Activated T-helper 17 cell treated with anti-CD3 and anti-CD28 coated beads, Interleukin-2, amount 50 U/mL, for 72 hours (primary cell): ENCODE data around the gene SPTBN5. TPM values are rescaled to one million over a fixed set of nuclear protein-coding genes. Genes with fewer than 3 reads are reported as not detected.

ENCODE experiments used
- ATAC-seq: fragments of 150-1000 bp; cut with Tn5 transposase; replicated peaks from 2 replicates; pipeline ENCODE4 v1.10.0; 2021; ENCODE audit warnings: mild to moderate bottlenecking, moderate library complexity
- H3K27ac Mint-ChIP-seq: one replicate; pipeline ENCODE4 v1.8.0; 2022; ENCODE audit warnings: mixed read lengths
- H3K27me3 Mint-ChIP-seq: one replicate; pipeline ENCODE4 v1.8.0; 2022; ENCODE audit warnings: mixed read lengths
- H3K36me3 Mint-ChIP-seq: one replicate; pipeline ENCODE4 v1.8.0; 2022; ENCODE audit warnings: low read depth, mild to moderate bottlenecking, mixed read lengths
- H3K4me1 Mint-ChIP-seq: one replicate; pipeline ENCODE4 v1.8.0; 2022; ENCODE audit warnings: mixed read lengths
- H3K4me3 Mint-ChIP-seq: one replicate; pipeline ENCODE4 v1.8.0; 2022; ENCODE audit warnings: mild to moderate bottlenecking, mixed read lengths
- H3K9me3 Mint-ChIP-seq: one replicate; pipeline ENCODE4 v1.8.0; 2022; ENCODE audit warnings: mixed read lengths
- total RNA-seq, 2 donors: library from RNA; stranded (reverse); gene quantifications; one replicate each; pipeline ENCODE4 v1.2.3, GENCODE V29; 2022

The SPTBN5 gene
- total RNA-seq, 2 donors from 2014 or later = 2.4 to 4.9 TPM

DNA sequence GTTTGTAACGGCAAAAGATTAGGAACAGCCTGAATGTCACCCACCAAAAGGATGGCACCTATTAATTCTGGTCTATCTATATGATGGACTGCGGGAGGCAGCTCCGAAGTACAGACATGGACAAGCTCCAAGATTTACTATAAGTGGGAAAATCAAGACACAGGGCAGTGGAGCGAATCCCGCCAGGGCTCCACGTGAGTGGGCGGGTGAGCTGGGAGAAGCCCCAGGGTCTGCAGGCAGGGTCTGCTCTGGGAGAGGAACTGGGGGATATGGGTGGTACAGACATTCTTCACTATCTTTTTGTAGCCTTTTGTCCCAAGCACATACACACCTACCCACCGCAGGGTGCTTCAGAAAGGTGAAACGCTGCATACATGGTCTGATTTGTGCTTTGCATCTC is 38.2 kb upstream of the SPTBN5 start:
- H3K4me3 Mint-ChIP-seq = no peak overlapping the region
- peaks cover 38% of the 10 kb centered on the region for H3K4me1 Mint-ChIP-seq
- no peak for ATAC-seq
- no peaks in the 10 kb centered on the region for H3K9me3 Mint-ChIP-seq
- H3K36me3 Mint-ChIP-seq = peaks cover 77% of the 10 kb centered on the region
- H3K27me3 Mint-ChIP-seq = no peaks in the 10 kb centered on the region
- H3K27ac Mint-ChIP-seq = no peak overlapping the region

DNA sequence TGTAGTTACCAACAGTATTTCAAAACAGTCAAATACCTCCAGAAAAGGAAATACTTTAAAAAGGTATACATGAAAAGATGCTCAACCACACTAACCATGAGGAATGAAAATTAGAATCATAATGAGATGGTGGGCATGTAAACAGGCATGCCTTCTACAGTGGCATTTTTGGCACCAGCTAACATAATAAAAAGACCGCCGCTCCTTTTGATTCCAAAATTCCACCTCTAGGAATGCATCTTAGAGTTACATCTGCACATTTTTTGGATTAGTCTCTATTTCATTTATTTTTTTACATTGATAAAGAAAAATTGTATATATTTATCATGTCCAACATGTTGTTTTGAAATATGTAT is 37.0 kb upstream of the SPTBN5 start:
- Mint-ChIP-seq H3K4me1 (peaks cover 35% of the 10 kb centered on the region), H3K4me3 (no peak overlapping the region), H3K27me3 (no peaks in the 10 kb centered on the region), H3K9me3 (no peaks in the 10 kb centered on the region), H3K27ac (no peak overlapping the region), H3K36me3 (peaks cover 77% of the 10 kb centered on the region)
- ATAC-seq = no peak

DNA sequence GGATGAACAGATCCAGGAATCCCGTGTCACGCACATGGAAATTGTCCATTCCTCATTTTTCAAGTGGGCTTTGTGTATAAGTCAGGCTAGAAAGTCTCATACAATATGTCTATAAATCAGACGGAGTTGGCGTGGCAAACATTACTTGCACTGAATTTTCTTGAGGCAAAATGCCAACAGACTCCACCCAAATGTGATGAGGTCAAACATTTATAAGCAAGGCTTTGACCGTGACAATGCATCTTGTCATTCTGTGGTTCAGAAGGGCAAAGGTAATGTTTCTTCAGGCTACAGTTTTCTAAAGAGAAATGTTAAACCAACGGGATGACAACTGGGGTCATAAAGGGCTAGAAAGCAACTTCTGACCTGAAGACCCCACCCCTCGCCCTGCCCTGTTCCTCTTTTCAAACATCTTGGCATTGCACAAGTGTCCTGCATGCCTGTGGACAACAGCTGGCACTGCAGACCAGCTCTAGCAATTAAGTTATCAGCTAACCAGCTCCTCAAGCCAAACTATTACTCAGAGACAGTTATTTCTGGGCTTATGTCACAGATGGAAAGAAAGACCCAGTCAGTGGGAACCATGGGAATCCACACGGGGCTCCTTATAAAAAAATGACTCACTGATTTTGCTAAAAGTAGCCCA is 36.5 kb upstream of the SPTBN5 start:
- Mint-ChIP-seq H3K9me3 (no peaks in the 10 kb centered on the region), H3K27ac (no peak overlapping the region), H3K36me3 (peaks cover 77% of the 10 kb centered on the region), H3K27me3 (no peaks in the 10 kb centered on the region), H3K4me1 (peaks cover 30% of the 10 kb centered on the region), H3K4me3 (no peak overlapping the region)
- no peak for ATAC-seq

DNA sequence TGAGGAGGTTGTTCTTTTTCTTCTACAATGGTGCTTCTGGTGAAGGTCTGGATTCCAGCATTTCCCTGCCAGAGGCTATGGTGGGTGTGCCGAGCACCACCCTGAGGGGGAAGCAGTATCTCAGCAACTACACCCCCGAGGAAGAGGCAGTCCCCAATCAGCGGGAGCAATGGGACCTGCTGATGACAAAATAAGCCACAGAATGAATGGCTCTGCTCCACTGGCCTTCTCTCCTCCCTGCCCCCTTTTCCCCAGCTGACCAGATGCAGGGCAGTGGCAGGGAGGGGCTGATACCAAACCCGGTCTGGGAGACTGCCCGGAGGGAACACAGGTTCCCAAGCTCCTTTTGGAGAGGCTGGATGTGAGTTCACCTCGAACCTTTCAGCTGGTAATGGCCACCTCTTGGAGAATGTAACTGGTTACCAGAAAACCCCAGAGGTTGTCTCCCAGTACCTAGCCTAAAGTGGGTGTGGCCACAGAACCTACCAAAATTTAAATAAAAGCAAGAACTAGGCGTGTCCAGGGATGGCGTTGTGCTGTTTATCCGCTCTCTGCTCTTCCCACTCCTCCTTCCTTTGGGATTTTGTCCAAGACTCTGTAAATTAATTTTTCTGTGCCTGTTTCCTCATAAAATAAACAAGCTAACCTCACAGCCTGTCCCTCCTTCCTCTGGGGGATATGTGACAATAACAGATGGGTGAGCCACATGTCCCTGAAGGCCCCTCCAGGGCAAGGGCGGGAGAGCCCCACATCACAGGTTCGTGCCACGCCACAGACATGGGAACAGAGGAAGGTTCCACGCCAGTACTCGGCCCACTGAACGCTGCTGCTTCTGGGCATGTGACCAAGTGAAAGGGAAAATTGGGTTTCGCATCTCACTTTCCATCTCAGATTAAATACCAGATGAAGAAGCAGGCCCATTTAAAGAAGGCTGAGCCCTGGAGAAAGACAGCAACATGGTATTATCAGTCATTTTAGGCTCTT is 35.1 kb upstream of the SPTBN5 start:
- H3K27me3 Mint-ChIP-seq = no peaks in the 10 kb centered on the region
- ATAC-seq = peak; percentile 44

DNA sequence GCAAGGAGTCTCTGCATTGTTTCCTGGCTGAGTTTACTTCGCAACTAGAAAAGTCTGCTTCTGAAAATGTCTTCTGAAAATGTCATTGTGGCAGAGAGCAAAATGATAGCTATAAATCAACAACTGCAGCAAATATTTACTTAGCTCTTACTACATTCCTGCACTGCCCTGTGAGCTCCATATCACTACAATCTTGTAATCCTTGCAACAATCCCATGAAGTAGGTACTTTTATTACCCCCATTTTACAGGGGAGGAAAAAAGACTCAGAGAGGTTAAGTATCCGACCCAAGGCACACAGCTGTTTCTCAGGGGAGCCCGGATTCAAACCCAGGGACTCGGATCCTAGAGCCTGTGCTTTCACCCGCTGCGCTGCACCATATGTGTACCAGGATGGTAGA is 34.2 kb upstream of the SPTBN5 start:
- Mint-ChIP-seq H3K4me3 (no peak overlapping the region), H3K27me3 (no peaks in the 10 kb centered on the region), H3K36me3 (peaks cover 87% of the 10 kb centered on the region), H3K4me1 (peaks cover 19% of the 10 kb centered on the region), H3K9me3 (no peaks in the 10 kb centered on the region), H3K27ac (no peak overlapping the region)
- no peak for ATAC-seq

More for the DNA sequence above, 35.1 kb upstream of the SPTBN5 start:
- Mint-ChIP-seq H3K36me3 (peaks cover 81% of the 10 kb centered on the region), H3K4me3 (no peak overlapping the region), H3K27ac (peak overlapping the region; percentile 59), H3K4me1 (peaks cover 19% of the 10 kb centered on the region), H3K9me3 (no peaks in the 10 kb centered on the region)

DNA sequence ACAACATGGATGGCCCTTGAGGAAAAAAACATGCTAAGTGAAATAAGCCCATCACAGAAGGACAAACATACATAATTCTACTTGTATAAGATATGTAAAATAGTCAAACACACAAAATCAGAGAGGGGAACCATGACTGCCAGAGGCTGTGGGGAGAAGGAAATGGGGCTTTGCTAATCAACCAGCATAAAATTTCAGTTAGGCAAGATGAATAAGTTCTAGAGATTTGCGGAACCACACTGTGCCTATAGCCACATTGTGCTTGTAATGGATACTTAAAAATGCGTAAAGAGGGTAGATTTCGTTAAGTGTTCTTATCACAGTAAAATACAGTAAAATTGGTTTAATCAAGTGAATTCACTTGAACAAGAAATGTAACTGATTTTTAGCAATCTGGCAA is 33.7 kb upstream of the SPTBN5 start:
- peaks cover 19% of the 10 kb centered on the region for H3K4me1 Mint-ChIP-seq
- peaks cover 87% of the 10 kb centered on the region for H3K36me3 Mint-ChIP-seq
- no peaks in the 10 kb centered on the region for H3K27me3 Mint-ChIP-seq
- no peaks in the 10 kb centered on the region for H3K9me3 Mint-ChIP-seq
- H3K27ac Mint-ChIP-seq = peak overlapping the region; percentile 85
- H3K4me3 Mint-ChIP-seq = no peak overlapping the region
- no peak for ATAC-seq

DNA sequence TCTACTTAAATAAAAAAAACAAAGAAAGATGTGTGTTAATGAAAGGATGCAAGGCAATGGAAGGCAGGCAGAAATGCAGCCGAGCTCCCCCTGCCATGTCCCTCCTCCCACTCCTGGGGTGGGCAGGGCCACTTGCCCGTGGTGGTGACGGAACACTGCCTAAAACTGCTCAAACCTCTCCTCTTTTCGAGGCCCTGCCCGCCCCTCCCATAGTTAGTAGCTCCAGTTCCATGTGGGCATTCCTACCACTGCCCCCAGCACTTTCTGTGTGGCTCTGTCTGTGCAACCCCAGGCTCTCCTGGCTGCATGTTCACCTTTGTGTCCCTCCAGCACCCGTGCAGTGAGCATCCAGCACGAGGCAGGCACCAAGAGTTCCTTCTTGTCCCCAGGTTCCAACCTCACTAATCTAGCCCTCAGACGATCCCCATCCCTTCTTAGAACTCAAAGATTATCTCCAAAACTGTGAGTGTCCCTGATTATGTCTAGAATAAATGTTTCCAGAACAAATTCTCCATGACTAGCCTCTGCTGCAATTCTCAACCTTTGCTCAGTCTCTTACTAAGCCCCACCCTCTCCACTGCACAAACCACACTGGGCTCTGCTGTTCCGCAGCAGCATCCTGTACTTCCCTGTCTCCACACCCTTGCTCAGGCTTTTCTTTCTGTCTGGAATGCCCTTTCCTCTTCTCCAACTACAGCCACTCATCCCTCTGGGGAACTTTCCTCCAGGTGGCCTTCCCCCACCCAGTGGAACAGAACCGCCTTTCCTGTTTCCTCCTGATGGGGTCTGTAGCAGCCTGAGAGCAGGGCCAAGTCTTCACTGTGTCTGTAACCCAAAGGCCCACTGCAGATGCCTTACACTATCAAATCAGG is 32.6 kb upstream of the SPTBN5 start:
- Mint-ChIP-seq H3K27ac (peak overlapping the region; percentile 85), H3K36me3 (peaks cover 89% of the 10 kb centered on the region), H3K27me3 (no peaks in the 10 kb centered on the region), H3K9me3 (no peaks in the 10 kb centered on the region), H3K4me3 (peak overlapping the region; percentile 18), H3K4me1 (peaks cover 19% of the 10 kb centered on the region)
- ATAC-seq = peak; percentile 43

DNA sequence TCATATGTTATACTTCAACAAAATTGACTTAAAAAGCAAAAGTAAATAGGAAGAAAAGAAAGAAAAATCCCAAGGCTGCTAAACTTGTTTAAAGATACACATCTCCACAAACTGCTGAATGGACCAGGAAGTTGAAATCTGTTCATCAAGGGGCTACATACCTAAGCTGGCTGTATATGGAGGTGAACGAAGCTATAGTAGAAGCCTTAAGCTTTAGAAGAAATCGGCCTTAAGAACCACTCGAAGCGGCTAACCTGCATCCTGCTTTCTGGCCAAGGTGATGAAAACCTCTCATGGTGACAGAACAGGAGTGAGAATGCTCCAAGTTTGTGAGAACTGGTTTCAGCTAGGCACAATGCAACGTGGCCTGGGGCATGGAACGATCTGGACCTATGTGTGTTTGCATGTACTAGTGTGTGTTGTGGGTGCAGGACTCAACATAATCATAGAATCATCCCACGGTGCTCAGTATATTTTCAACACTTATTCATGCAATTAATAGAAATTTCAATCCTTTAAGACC is 31.3 kb upstream of the SPTBN5 start:
- H3K27me3 Mint-ChIP-seq = no peaks in the 10 kb centered on the region
- H3K4me1 Mint-ChIP-seq = peaks cover 19% of the 10 kb centered on the region
- no peak overlapping the region for H3K4me3 Mint-ChIP-seq
- H3K27ac Mint-ChIP-seq = peak overlapping the region; percentile 85
- peaks cover 99% of the 10 kb centered on the region for H3K36me3 Mint-ChIP-seq
- ATAC-seq = no peak
- H3K9me3 Mint-ChIP-seq = no peaks in the 10 kb centered on the region

DNA sequence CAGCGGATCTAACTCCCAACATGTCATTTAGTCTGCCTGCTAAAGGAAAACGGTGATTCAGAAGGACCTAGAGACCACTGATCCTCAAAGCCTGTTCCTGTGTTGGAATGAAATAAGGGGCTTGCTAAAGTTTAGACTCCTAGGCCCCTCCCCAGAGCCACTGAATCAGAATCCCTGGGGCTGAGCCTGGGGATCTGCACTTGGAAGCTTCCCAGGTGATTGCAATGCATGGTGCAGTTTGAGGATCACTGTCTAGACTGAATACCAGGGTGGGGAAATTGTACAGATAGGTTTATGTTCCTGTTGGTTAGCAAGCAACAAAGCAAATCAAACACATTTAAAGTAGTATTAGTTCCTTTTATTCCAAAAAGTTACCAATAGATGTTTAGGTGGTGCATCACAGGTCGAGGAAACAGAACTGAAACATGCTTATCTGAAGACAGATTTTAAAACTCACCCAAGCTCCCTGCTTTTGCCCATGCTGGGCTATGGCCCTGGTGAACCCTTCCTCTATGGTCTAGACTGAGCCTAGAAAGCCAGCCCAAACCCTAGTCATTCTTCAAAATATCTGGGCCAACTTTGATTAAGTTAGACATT is 29.6 kb upstream of the SPTBN5 start:
- peaks cover 99% of the 10 kb centered on the region for H3K36me3 Mint-ChIP-seq
- peaks cover 16% of the 10 kb centered on the region for H3K4me1 Mint-ChIP-seq
- no peak for ATAC-seq
- peak overlapping the region; percentile 35 for H3K27ac Mint-ChIP-seq
- no peaks in the 10 kb centered on the region for H3K9me3 Mint-ChIP-seq
- no peak overlapping the region for H3K4me3 Mint-ChIP-seq
- H3K27me3 Mint-ChIP-seq = no peaks in the 10 kb centered on the region

DNA sequence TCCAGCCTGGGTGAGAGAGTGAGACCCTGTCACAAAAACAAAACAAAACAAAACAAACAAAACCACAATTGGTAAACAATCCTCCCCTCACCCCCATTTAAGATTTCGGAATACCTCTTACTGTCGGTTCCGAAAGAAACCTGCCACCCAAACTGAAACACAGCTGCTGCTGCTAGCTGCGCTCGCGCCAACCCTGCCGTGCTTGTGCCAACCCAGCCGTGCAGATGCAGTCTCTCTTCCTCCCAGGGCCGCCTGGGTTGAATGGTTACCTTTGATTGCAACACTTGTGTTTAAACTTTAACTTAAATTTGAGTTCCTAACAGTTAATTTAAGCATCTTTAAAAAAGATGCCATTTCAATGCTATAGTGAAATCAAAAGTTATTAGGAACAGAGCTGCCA is 28.5 kb upstream of the SPTBN5 start:
- H3K4me3 Mint-ChIP-seq = no peak overlapping the region
- no peak for ATAC-seq
- no peaks in the 10 kb centered on the region for H3K9me3 Mint-ChIP-seq
- H3K36me3 Mint-ChIP-seq = peaks cover 99% of the 10 kb centered on the region
- peaks cover 11% of the 10 kb centered on the region for H3K4me1 Mint-ChIP-seq
- H3K27me3 Mint-ChIP-seq = no peaks in the 10 kb centered on the region
- H3K27ac Mint-ChIP-seq = no peak overlapping the region

DNA sequence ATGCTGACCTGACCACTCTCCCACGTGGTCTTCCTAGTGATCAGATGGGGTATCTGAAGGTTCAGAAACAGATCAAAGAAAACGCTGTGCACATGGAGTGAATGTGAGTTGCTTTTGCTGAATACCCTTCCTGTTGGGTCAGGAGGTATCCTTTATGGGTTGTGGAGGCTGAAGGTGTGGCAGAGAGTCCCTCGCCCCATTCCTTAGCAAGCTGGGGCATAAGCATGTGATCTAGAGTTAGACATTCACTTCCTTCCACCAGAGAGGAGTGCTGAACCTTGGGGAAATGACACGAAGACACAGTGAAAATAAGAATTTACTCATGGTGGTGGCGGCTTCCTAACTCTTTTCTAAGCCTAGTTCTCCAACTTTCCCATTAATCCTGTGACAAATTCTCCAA is 27.8 kb upstream of the SPTBN5 start:
- H3K27me3 Mint-ChIP-seq = no peaks in the 10 kb centered on the region
- H3K36me3 Mint-ChIP-seq = peaks cover 97% of the 10 kb centered on the region
- no peak for ATAC-seq
- H3K4me1 Mint-ChIP-seq = peaks cover 6% of the 10 kb centered on the region
- no peaks in the 10 kb centered on the region for H3K9me3 Mint-ChIP-seq
- H3K4me3 Mint-ChIP-seq = no peak overlapping the region
- H3K27ac Mint-ChIP-seq = no peak overlapping the region

DNA sequence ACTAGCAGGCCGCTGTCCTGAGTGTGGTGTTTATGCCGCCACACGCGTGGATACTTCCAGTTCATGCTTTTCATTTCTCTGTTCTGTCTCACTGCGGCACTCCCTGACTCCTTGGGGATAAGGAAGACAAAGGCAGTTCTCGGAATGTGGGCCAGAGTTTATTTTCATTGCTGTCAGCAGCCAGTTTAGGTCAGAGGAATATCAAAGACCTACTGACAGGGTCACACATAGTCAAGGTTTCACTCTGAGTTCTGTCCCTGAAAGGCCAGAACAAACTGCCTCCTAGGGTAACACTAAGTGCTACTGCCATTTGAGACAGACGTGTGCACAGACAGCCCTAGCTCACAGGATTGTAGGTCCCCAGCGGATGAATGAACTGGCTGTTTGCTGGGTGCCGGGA is 27.3 kb upstream of the SPTBN5 start:
- Mint-ChIP-seq H3K27ac (no peak overlapping the region), H3K9me3 (no peaks in the 10 kb centered on the region), H3K27me3 (no peaks in the 10 kb centered on the region), H3K4me1 (peaks cover under 1% of the 10 kb centered on the region), H3K4me3 (no peak overlapping the region), H3K36me3 (peaks cover 97% of the 10 kb centered on the region)
- no peak for ATAC-seq

DNA sequence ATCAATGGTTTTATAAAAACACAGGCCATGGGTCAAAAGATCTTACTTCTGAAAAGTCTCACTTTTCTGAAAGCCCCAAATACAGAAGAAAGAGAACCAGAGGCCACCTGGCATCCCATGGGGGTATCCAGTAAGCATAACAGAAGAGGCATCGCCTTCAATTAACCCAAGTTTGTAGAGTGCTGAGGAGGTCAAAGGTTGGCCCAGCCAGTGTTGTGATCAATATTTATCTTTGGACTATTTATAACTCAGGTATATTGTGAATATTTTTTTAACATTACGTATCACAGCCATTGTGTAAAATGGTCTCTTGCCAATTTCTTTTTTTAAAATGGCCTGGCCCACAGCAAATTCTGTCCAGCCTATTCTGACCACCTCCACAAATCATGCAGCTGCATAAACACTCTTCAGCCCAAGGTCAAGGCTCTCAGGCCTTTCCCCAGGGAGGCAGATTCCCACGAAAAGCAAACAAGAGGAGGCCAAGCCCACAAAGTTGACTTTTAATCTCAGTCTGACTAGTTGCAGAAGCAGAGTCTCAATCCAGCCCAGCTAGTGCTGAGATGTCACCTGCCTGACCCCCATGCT is 26.2 kb upstream of the SPTBN5 start:
- H3K27me3 Mint-ChIP-seq = no peaks in the 10 kb centered on the region
- ATAC-seq = no peak

More for the DNA sequence above, 26.2 kb upstream of the SPTBN5 start:
- H3K4me1 Mint-ChIP-seq = peaks cover 5% of the 10 kb centered on the region
- peaks cover 97% of the 10 kb centered on the region for H3K36me3 Mint-ChIP-seq
- no peak overlapping the region for H3K4me3 Mint-ChIP-seq
- H3K27ac Mint-ChIP-seq = peak overlapping the region; percentile 65
- H3K9me3 Mint-ChIP-seq = no peaks in the 10 kb centered on the region
